Left ventricle myocardium inferior (tissue), 1 donor: ENCODE data around the gene CCDC33. TPM values are rescaled to one million over a fixed set of nuclear protein-coding genes. Genes with fewer than 3 reads are reported as not detected.
"Not testable (repeated sequence)": the region's sequence is repeated elsewhere in the genome, so short reads cannot be mapped to it uniquely, and the experiment has no call there.

Experiments
- DNase-seq: peaks from one replicate; pipeline ENCODE4 v3.0.0-alpha.2; 2020
- H3K27ac ChIP-seq: fragments of 200-600 bp; replicated peaks from 2 replicates; pipeline ENCODE4 v1.8.0; 2021
- H3K27me3 ChIP-seq: fragments of 200-600 bp; 2 replicates; pipeline ENCODE4 v1.8.0; 2021; ENCODE audit warnings: low read depth
- H3K36me3 ChIP-seq: fragments of 200-600 bp; 2 replicates; pipeline ENCODE4 v1.8.0; 2021
- H3K4me1 ChIP-seq: fragments of 200-600 bp; 2 replicates; pipeline ENCODE4 v1.8.0; 2021
- H3K4me3 ChIP-seq: fragments of 200-600 bp; 2 replicates; pipeline ENCODE4 v1.8.0; 2021; ENCODE audit warnings: mild to moderate bottlenecking, moderate library complexity
- H3K9me3 ChIP-seq: fragments of 200-600 bp; replicated peaks from 2 replicates; pipeline ENCODE4 v1.8.0; 2021
- intact Hi-C: fragments of 100-400 bp; cut with micrococcal nuclease; formaldehyde crosslinking; loops from one replicate; pipeline ENCODE4 v1.11.0; 2022
- total RNA-seq: library from RNA; stranded (reverse); fragmentation: NEBNext Ultra II Directional; extraction: Animal tissue kit (Norgen Biotek cat#: 25700); gene quantifications from one replicate; pipeline ENCODE4 v1.2.1, GENCODE V29; 2021
- TF ChIP-seq, protein P1 (sequence below): fragments of 200-600 bp; IDR thresholded peaks from 2 replicates; pipeline ENCODE4 v1.8.0; 2021; ENCODE audit warnings: antibody characterized with exemption, mild to moderate bottlenecking, borderline replicate concordance
- donor health status: DM: no; HTN: yes; CAD: no; lungs with severe emphysema.

Gene CCDC33
- total RNA-seq, 1 donor from 2014 or later = 0.11 TPM

GRCh38 chr15:74359376-74359775 is 123.2 kb downstream of the CCDC33 start:
- H3K36me3 ChIP-seq, H3K4me1 ChIP-seq, H3K9me3 ChIP-seq, H3K27ac ChIP-seq, DNase-seq, H3K4me3 ChIP-seq, intact Hi-C loops: not testable (repeated sequence)
- H3K27me3 ChIP-seq = peaks cover 14% of the 10 kb centered on the region

- DNase-seq, H3K36me3 ChIP-seq, H3K9me3 ChIP-seq, H3K4me3 ChIP-seq, intact Hi-C loops, H3K27ac ChIP-seq, H3K4me1 ChIP-seq: not testable (repeated sequence)
- peaks cover 27% of the 10 kb centered on the region for H3K27me3 ChIP-seq
These were observed 124.7 kb downstream of the CCDC33 start for GRCh38 chr15:74360855-74361254.

- Histone ChIP-seq H3K4me1 (peaks cover 14% of the 10 kb centered on the region), H3K27ac (no peak overlapping the region), H3K27me3 (peaks cover 32% of the 10 kb centered on the region), H3K36me3 (no peaks in the 10 kb centered on the region), H3K9me3 (no peaks in the 10 kb centered on the region), H3K4me3 (no peak overlapping the region)
- intact Hi-C loops = no loop called here
- no peak for DNase-seq
- TF ChIP-seq, protein P1, sequence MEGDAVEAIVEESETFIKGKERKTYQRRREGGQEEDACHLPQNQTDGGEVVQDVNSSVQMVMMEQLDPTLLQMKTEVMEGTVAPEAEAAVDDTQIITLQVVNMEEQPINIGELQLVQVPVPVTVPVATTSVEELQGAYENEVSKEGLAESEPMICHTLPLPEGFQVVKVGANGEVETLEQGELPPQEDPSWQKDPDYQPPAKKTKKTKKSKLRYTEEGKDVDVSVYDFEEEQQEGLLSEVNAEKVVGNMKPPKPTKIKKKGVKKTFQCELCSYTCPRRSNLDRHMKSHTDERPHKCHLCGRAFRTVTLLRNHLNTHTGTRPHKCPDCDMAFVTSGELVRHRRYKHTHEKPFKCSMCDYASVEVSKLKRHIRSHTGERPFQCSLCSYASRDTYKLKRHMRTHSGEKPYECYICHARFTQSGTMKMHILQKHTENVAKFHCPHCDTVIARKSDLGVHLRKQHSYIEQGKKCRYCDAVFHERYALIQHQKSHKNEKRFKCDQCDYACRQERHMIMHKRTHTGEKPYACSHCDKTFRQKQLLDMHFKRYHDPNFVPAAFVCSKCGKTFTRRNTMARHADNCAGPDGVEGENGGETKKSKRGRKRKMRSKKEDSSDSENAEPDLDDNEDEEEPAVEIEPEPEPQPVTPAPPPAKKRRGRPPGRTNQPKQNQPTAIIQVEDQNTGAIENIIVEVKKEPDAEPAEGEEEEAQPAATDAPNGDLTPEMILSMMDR = no peak
These were observed 126.4 kb downstream of the CCDC33 start for GRCh38 chr15:74362482-74362881.

GRCh38 chr15:74364936-74365597 is 128.9 kb downstream of the CCDC33 start:
- no peaks in the 10 kb centered on the region for H3K9me3 ChIP-seq
- H3K27ac ChIP-seq = no peak overlapping the region
- intact Hi-C loops = no loop called here
- H3K4me3 ChIP-seq = peak overlapping the region; percentile 72
- no peak for DNase-seq
- H3K36me3 ChIP-seq = no peaks in the 10 kb centered on the region
- H3K27me3 ChIP-seq = peaks cover 41% of the 10 kb centered on the region
- peaks cover 14% of the 10 kb centered on the region for H3K4me1 ChIP-seq
- TF ChIP-seq, protein P1 = no peak

DNA sequence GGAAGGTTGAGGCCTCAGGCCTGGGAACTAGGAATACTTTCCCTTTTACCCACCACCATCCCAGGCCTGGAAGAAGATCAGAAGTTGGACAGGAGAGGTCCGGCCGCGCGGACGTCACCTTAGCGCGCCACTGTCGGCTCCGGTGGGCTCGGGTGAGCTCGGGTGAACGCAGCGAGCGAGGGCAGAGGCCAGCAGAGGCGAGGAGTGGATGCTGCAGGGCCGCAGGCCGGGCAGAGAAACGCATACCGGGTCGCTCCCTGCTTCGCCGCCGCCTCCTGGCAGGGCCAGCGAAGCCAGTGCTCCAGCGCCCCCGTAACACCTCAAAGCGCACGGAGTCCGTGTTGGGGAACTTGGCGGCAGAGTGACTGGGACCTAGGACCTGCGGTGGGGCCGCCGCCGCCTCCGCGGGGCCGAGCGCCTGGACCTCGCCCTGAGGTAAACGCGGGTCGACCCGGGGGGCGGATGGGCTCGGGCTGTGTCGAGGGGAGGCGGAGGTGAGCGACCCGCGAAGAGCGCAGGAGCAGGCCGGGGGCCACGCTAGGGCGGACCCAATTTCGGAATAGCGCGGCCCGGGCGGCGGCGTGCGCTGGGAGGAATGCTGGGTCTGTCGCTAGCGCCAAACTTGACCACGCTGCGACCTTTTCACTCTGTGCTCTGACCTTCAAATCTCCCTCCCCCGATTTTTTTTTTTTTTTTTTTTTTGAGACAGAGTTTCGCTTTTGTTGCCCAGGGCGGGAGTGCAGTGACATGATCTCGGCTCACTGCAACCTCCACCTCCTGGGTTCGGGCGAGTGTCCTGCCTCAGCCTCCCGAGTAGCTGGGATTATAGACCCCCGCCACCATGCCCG is 129.7 kb downstream of the CCDC33 start:
- Histone ChIP-seq H3K4me3 (peak overlapping the region; percentile 72), H3K27ac (peak overlapping the region; percentile 40), H3K9me3 (no peaks in the 10 kb centered on the region), H3K36me3 (no peaks in the 10 kb centered on the region), H3K4me1 (peaks cover 14% of the 10 kb centered on the region), H3K27me3 (peaks cover 49% of the 10 kb centered on the region)
- intact Hi-C loops = no loop called here
- TF ChIP-seq, protein P1 = no peak
- DNase-seq = peak; percentile 48

DNA sequence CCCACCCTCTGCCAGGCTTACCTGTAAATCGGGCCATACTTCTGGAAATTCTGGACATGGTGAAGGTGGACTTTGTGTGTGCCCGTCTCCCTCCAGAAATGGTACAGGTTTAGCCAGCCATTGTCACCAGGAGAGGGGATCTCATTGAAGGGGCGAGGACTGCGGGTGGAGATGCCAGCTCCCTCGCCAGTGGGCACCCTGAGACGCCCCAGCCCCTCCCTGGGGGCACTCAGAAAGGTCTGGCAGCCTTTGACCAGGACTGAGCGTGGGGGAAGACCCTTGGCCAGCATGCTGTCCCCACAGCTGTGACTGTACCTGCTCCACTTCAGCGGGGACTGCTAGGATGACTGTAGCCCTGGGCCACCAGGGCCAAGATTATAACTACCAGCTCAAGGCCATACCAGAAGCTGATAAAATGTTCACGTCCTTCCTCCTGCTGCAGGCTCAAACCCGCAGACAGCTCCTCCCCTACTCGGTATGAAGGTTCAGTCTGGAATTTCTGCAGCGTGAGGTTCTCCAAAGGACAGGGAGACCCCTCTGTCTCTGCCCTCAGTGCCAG is 131.2 kb downstream of the CCDC33 start, which contains the start of gene CYP11A1:
Gene CYP11A1, minus strand, starts transcription at position 351 of the 559 bp plus-strand sequence. Its CDS starts 61 bp downstream, at position 290.
- TF ChIP-seq, protein P1 = no peak
- intact Hi-C loops = no loop called here
- H3K36me3 ChIP-seq = no peaks in the 10 kb centered on the region
- no peak for DNase-seq
- peak within 1 kb of the TSS; percentile 72 for H3K4me3 ChIP-seq
- peaks cover 14% of the 10 kb centered on the region for H3K4me1 ChIP-seq
- no peaks in the 10 kb centered on the region for H3K9me3 ChIP-seq
- no peak within 1 kb of the TSS for H3K27ac ChIP-seq
- H3K27me3 ChIP-seq = peaks cover 52% of the 10 kb centered on the region
